Measurements from ENCODE around the gene EXD2.

The EXD2 gene

DNA sequence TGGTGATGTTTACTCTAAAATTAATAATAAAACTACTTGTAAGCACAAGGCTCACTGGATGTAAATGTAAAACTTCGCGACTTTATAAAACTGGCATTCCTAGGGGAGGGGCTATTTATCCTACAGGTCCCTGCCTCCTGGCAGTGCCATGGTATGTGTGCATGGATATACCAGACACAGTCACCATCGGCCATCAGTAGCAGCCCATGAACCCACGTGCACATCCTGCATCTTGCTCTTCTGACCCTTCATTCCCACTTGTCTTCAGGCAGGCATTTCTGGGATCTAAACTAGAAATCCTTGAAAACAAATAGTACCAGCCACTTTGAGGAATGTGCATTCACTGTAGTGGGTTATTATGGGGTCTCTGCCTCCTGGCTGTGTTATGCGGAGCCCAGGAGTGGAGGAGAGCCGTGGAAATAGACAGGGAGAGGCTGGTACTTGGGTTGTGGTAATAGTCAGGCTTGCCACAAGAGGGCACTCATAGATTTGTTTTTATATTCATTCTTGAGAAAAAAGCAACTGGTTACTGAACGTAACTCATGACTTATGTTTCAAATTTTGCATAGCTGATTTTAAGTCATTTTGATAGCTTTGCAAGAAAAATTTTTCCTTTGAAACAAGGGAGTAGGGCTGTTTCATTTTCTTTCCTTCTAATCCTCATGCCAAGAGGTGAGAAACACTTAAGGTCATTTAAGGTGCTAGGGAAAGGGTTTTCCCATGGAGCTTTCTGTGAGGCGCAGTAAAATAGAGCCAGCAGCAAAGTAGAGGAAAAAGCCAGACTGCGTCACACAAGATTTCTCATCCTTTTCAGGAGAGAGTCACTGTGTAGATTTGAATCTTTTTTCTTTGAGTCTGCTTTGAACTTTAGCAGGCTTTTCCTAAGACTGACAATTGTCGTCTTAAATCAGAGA lies 51.3 kb downstream of the EXD2 start:
- peak; percentile 31 for DNase-seq (ENCODE audit: low read depth)
- H3K4me3 ChIP-seq (ENCODE audit: low read depth, low read length) = no peak overlapping the region

DNA sequence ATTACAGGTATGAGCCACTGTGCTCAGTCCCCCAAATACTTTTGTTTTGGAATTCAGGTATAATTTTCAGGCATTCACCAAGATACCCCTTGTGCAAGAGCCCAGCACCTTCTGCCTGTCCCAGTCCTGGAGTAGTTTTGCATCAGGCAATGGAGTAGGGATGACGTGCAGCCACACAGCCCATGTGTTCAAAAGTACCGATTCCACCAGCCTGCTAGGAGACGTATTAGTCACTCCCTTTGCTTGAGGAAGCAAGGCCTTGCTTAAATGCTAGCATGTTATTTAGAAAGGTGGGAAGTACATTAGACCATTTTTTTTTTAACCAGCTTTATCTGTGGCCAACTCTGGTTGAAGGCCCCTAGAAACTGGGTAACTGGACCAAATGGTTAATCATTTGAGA lies 53.6 kb downstream of the EXD2 start:
- DNase-seq (ENCODE audit: low read depth) = no peak
- H3K4me3 ChIP-seq (ENCODE audit: low read depth, low read length) = no peak overlapping the region

DNA sequence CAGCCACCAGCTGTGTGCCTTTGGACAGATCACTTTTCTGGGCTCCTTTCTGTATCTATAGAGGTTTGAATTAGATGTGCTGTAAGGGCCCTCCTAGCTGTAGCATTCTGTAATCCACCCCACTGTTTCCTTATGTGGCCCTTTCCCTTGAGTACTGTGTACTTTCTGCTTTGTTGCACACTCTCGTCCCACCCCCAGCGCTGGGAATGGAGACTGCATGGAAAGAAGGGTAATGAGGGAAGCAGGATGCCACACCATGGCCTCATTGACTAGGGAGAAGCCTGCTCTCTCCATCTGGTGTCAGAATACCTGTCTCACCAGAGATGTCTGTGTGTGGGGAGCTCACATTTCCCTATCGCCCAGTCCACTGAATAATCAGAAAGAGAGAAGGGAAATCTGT lies 55.0 kb downstream of the EXD2 start:
- DNase-seq (ENCODE audit: low read depth) = no peak

DNA sequence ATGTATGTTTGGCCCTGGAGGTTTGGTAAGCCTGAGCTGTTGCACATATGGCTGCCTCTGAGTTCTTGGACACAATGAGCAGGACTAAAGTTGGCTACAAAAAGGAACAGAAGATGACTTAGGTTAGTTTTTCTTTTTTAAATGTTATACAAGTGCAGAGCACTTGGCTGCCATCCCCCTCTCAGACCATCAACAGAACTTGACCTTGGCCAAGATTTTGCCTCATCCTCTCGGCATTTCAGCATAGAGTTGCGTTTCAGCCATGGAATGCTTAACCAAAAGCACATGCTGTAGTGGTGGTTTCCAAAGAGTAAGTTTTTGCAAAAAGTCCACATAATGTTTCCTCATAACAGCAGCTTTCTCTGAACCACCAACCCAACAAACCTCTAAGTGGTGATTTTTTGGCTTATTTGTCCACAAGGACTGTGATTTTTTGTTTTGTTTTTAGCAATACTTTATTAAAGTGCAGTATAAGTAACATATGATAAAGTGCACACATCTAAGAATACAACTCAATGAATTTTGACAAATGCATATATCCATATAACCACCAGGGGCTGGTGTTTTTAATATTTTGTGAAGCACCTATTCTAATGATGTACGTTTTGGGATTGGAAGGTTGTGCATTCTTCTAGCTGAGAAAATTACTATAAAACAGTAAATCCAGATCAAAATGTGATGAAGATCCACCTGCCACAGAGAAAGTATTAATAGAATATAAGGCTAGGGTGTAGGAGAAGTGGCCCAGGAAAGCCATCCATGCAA lies 56.6 kb downstream of the EXD2 start:
- peak; percentile 88 for DNase-seq (ENCODE audit: low read depth)
- no peak overlapping the region for H3K4me3 ChIP-seq (ENCODE audit: low read depth, low read length)

More for the DNA sequence above, 55.0 kb downstream of the EXD2 start:
- no peak overlapping the region for H3K4me3 ChIP-seq (ENCODE audit: low read depth, low read length)

DNA sequence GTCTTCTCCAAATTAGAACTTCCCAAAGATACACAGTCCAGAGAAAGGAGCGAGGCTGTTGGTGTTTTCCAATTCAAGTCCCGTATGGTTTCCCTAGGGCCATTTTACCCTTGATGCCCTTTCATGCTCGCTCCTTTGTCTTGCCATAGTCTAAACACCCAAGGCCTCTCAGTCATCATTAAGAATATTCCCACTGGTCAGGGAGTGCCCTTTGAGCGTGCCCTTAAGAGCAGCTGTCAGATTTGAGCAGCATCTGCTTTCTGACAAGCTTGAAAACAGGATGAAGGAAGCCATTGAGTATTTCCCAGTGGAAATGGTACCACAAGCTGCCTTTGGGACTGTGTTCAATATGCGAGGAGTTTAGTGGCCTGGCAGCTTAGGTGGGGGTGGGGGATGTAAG lies 58.3 kb downstream of the EXD2 start:
- no peak overlapping the region for H3K4me3 ChIP-seq (ENCODE audit: low read depth, low read length)
- no peak for DNase-seq (ENCODE audit: low read depth)

DNA sequence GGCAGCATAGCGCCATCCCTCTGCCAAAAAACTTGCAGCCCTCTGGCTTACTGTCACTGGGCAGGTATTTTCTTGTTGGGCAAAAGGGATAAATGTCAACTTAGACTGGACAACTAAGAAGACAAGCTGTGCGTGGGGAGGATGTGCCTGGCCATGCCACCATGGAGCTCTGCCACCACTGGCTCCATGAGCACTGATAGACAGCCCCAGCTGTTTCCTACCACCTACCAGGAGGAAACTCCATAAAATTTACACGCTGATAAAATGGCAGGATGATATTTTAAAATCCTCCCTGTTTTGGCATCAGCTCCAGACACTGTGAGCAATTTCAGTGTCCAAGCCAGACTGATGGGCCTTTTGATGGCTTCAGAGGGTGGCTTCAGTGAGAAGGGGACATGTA lies 61.6 kb downstream of the EXD2 start:
- no peak for DNase-seq (ENCODE audit: low read depth)
- H3K4me3 ChIP-seq (ENCODE audit: low read depth, low read length) = no peak overlapping the region

DNA sequence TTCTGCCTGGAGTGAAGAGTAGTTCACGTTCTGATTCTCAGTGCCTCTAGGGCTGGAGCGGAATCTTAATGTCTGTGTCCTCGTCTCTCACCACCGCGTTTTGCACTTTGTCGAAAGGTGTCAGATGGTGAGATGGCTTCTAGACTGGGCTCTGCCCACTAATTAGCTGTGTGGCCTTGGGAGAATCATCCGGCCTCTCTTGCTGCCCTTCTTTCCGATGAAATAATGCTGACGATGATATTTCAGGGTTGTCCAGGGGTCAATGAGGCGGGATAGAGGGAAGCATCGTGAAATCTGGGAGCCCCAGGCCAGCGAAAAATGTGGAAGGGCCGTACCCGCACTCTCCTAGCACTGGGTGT lies 67.8 kb downstream of the EXD2 start:
- DNase-seq (ENCODE audit: low read depth) = no peak
- H3K4me3 ChIP-seq (ENCODE audit: low read depth, low read length) = peak overlapping the region; percentile 57

DNA sequence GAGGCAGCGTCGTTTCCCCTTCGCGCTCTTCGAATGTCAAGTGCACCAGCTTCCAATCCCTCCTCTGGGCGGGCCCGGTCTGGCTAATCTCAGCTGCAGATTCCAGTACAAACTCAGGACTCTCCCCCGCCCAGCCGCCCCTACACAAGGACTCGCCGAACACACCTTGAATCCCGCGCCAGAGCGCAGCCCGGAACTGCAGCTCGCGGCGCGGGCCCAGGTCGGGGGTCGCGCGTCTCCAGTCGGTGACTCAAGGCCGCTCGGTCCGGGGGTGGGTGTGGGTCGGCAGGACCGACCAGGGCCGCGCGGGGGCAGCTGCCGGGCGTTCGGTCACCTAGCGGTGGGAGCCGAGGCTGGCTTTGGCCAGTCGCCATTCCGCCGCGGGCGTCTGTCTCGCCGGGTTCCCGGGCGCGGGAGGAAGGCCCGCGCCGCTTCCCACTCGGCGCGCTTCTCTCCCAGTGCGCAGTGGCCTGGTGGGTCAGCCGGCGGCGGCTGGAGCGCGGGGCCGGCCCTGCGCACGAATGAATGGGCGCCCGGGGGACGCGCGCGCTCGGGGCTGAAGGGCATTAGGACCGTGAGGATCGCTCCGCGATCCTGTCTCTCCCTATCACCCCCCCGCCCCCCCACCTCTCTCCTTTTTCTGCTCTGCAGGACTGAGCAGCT lies 68.4 kb downstream of the EXD2 start, which contains the start of gene GALNT16:
Gene GALNT16, plus strand, starts transcription at position 632 of the 663 bp plus-strand sequence. CDS start 133 bp downstream, outside the sequence.
- peak within 1 kb of the TSS; percentile 57 for H3K4me3 ChIP-seq (ENCODE audit: low read depth, low read length)
- no peak for DNase-seq (ENCODE audit: low read depth)

DNA sequence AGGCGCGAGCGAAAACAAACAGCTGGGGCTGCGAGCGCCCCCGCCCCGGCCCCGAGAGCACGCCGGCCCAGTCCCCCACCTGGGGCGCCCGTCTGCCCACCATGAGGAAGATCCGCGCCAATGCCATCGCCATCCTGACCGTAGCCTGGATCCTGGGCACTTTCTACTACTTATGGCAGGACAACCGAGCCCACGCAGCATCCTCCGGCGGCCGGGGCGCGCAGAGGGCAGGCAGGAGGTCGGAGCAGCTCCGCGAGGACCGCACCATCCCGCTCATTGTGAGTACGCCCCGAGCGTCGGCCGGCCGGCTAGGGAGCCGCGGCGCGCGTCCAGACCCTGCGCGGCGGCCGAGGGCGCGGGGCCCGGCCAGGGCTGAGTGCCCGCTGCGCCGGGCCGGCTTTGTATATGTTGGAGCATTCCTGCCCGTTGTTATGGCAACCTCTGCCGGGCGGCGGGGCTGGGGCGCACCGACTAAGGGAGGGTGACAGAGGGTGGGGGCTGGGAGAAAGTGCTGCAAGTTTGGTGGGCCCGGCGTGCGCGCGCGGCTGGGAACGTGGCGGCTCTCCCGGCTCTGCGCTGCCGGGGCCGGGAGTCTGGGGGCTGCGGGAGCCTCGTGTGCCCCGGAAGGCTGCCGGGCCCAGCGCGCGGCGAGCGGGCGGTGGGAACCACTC lies 69.0 kb downstream of the EXD2 start:
- H3K4me3 ChIP-seq (ENCODE audit: low read depth, low read length) = peak overlapping the region; percentile 57
- DNase-seq (ENCODE audit: low read depth) = no peak

DNA sequence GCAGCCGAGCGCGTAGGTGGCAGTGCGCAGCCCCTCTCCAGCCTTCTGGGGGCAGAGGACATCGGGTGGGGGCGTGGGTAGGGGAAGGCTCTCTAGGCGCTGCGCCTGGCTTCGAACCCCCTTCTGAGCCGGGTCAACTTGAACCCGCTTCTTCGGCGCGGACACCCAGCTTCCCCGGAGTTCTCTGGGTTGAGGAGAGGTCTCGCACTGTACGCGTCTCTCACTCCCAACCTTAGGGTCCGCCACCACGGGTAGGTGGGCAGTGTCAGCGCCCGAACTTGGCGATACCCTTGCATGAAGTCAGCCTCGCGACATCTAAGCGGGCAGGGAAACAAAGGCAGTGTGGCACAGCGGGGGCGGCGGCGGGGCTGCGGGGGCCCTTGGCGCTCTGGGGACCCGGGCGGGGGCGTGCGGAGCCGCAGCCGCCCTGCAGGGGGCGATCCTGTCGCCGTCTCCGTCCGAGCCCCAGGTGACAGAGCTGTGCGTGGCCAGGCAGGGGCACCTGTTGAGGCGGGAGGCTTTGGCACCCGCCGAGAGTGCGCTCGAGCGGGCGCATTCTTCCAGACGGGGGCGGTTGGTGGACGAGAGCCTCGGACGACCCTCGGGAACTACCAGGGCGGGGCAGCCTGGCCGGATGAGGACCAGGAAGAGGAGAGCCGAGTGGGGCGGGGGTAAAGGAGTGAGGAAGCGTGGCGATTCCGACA lies 69.7 kb downstream of the EXD2 start:
- DNase-seq (ENCODE audit: low read depth) = no peak
- peak overlapping the region; percentile 57 for H3K4me3 ChIP-seq (ENCODE audit: low read depth, low read length)

DNA sequence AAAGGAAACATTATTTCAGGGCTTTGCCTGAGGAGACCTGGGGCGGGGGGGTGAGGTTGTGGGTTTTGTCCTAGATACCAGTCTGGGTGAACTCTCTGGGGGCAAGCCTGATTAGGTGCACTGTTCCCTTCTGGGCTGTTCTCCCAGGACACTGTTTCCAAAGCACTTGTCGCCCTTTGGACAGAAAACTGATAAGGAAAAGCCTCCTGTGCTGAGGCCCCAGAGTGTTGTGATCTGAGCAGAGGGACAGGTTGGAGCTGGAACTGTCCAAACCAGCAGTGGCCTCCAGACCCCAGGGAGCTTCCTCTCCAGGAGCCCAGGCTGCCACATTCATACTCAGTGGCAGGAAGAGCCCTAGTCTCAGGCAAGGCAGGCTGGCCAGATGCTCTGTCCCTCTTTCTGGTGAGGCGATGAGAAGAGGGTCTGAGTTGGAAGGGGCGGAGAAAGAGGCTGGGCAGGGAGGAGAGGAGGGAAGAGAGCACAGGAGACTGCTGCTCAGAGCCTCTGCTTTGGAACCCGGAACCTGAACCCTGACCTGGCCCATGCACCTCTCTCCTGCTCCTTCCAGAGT lies 70.5 kb downstream of the EXD2 start:
- no peak for DNase-seq (ENCODE audit: low read depth)
- H3K4me3 ChIP-seq (ENCODE audit: low read depth, low read length) = no peak overlapping the region

DNA sequence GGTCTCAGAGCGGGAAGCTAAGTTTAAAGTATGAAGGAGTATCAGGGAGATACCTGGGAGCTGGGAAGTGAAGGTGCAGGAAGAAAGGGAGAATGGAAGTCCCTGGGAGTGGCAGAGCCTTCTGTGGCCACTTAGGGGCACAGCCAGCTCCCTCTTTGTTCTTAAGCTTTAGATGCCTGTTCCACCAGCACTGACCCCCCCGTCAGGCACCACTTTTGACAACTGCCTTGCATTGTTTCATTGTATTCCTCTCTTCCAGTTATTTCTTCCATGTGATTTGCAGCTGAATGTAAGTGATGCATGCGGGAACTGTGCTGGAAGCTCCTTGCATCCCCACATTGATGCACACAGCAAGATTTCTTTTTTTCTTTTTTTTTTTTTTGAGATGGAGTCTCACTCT lies 71.2 kb downstream of the EXD2 start:
- DNase-seq (ENCODE audit: low read depth) = no peak
- H3K4me3 ChIP-seq (ENCODE audit: low read depth, low read length) = no peak overlapping the region

DNA sequence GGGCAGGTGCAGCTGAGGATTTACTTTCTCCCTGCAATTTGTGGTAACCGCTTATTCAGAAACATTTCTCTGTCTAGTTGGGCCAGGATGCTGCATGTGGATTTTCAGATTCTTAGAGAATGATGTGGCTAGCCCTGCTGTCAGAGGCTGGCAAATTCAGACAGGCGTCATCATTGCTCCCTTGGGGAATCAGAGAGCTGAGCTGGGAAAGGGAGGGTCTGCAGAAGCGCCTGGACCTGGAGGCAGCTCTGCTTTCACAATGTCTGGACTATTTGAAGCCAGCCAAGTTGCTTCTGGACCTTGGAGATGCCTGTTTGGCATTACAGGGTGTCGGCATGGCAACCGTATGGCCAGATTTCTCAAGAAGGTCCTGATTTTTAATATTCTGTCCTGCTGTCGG lies 72.1 kb downstream of the EXD2 start:
- no peak overlapping the region for H3K4me3 ChIP-seq (ENCODE audit: low read depth, low read length)
- DNase-seq (ENCODE audit: low read depth) = peak; percentile 98

DNA sequence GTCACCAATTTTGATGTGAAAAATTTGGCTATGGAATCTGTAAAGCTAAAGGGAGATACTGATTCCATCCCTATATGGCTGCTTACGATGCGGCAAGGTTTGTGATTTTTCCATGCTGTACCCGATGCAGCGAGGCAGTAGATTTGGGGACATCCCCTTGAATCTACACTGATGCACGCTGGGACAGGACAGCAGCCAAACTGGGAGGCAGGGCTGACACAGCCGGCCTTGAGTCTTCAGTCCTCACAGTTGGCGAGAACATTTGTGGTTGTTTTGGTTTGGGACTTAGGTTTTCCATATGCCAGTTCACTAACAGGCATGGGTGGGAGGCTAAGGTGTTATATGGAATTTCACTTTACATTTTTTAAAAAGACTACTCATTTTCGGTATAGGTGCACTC lies 72.5 kb downstream of the EXD2 start:
- no peak overlapping the region for H3K4me3 ChIP-seq (ENCODE audit: low read depth, low read length)
- DNase-seq (ENCODE audit: low read depth) = no peak

DNA sequence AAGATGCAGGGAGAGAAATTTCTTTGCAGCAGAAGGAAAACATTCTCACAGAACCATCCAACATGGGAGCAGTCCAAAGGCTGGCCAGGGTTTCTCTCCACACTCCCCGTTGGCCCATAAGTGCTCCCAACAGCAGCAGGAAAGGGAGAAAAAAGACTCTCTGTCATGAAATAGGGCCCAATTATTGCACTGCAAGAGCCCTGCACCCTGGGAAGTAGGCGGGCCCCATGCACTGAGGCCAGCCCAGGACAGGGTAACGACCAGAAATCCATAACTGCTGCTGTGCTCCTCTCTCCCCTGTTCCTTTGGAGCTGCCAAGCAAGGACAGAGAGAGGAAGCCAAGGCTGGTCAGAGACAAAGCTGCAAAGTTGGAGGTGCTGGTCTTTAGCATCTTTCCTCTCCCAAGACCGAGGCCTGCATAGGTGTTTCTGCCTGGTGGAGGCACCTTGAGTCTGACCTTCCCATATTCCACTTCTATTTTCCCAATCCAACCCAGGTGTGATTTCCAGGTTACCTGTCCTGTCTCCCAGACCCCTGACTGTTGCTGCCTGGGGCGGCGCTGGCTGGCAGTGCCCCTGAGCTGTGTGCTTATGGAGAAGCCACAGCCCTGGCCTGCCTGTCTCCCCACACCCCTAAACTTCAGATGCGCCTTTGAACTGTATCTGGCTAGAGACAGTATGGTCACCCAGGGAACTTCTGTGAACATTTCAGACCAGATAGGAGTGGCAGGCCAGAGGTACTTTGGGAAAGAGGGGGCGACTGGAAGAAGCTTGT lies 75.5 kb downstream of the EXD2 start:
- DNase-seq (ENCODE audit: low read depth) = no peak
- H3K4me3 ChIP-seq (ENCODE audit: low read depth, low read length) = no peak overlapping the region

DNA sequence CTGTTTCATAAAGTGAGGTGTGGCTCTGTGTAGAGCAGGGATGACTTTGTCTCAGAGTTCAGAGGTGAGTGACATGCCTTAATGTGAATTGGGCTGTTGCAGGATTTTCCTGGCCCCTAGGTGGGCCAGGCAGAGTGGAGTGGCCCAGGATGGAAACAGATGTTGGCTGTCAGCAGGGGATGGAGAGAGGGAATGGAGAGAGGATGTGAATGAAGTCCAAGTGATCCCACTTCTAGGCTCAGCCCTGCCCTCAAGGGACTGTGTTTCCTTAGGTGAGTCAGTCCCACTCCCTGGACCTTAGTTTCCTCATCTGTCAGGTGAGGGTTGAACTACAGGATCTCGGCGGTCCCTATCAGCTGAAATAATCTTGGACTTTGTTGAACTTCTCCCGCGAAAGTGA lies 76.2 kb downstream of the EXD2 start:
- DNase-seq (ENCODE audit: low read depth) = no peak
- no peak overlapping the region for H3K4me3 ChIP-seq (ENCODE audit: low read depth, low read length)

DNA sequence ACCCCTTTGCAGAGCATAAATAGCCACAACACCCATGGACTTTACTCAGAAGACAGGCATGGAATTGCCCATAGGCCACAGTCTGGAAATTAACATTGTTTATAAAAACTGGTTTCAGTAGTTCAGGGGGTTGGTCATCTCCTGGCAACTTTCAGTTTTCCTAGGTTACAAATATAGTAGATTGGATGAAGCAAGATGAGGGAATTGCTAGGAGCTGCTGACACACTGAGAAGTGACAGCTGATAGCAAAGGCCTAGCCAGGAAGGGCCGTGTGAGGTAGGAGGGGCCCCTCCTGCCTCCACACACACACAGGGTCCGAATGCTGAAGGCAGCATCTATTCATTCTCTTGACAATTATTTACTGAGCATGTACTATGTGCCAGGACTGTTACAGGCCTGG lies 76.9 kb downstream of the EXD2 start:
- DNase-seq (ENCODE audit: low read depth) = no peak
- no peak overlapping the region for H3K4me3 ChIP-seq (ENCODE audit: low read depth, low read length)

DNA sequence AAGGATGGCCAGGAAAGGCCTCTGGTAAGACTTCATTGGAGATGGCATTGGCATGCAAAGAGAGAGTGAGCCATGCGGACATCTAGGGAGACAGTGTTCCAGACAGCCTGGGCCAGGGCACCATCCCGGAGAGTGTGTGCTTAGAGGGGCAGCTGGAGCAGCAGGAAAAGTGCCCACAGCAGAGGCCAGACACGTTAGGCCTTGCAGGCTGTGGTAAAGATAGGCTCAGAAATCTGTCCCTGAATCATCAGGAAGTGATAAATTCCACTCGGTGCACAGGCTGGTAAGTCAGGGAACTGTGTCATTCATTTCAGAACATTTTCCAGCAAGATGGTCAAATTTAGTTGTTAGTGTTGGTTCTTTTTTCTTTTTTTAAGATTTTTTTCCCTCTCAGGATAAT lies 77.5 kb downstream of the EXD2 start:
- H3K4me3 ChIP-seq (ENCODE audit: low read depth, low read length) = no peak overlapping the region
- peak; percentile 42 for DNase-seq (ENCODE audit: low read depth)
